MCF 10A (cell line): ENCODE data around the gene SFN. TPM values are rescaled to one million over a fixed set of nuclear protein-coding genes. Genes with fewer than 3 reads are reported as not detected.

Experiments used
- BruUV-seq: library from RNA; stranded (reverse); fragments of 400-500 nt; replicated peaks from 2 replicates; lab custom pipeline; 2021; lab: Mats Ljungman, UMichigan
- CTCF ChIA-PET: fragments of 300-600 bp; sonication (Branson Sonifier 250); formaldehyde crosslinking; extraction: SDS; loops from one replicate; lab custom pipeline; 2021; ENCODE audit warnings: antibody characterized with exemption, inconsistent platforms; lab: Yijun Ruan, JAX
- POLR2A ChIA-PET: fragments of 300-600, 350-650 bp; sonication (Branson Sonifier 250); formaldehyde crosslinking; extraction: SDS; loops from one replicate; lab custom pipeline; 2020; ENCODE audit warnings: antibody characterized with exemption, inconsistent platforms; lab: Yijun Ruan, JAX
- DNase-seq: peaks from one replicate; pipeline ENCODE4 v3.0.0-alpha.2; 2018; ENCODE audit not compliant: unreplicated experiment
- H3K27ac Mint-ChIP-seq: one replicate; pipeline ENCODE4 v1.8.0; 2022; ENCODE audit warnings: mild to moderate bottlenecking, low read depth, mixed read lengths; ENCODE audit not compliant: unreplicated experiment
- H3K27me3 Mint-ChIP-seq: one replicate; pipeline ENCODE4 v1.8.0; 2022; ENCODE audit warnings: mixed read lengths; ENCODE audit not compliant: insufficient read depth, unreplicated experiment
- H3K36me3 Mint-ChIP-seq: one replicate; pipeline ENCODE4 v1.8.0; 2022; ENCODE audit warnings: mild to moderate bottlenecking, moderate library complexity, mixed read lengths; ENCODE audit not compliant: insufficient read depth, unreplicated experiment
- H3K4me1 Mint-ChIP-seq: one replicate; pipeline ENCODE4 v1.8.0; 2022; ENCODE audit warnings: mixed read lengths; ENCODE audit not compliant: insufficient read depth, unreplicated experiment
- H3K4me3 Mint-ChIP-seq: one replicate; pipeline ENCODE4 v1.8.0; 2022; ENCODE audit warnings: mild to moderate bottlenecking, moderate library complexity, mixed read lengths; ENCODE audit not compliant: unreplicated experiment
- H3K9me3 Mint-ChIP-seq: one replicate; pipeline ENCODE4 v1.8.0; 2022; ENCODE audit warnings: mixed read lengths; ENCODE audit not compliant: unreplicated experiment
- CTCF ChIP-seq: fragments of 200-600 bp; IDR thresholded peaks from one replicate; pipeline ENCODE4 v1.8.0; 2022; ENCODE audit warnings: antibody characterized with exemption, mild to moderate bottlenecking; ENCODE audit not compliant: unreplicated experiment
- intact Hi-C: fragments of 100-400 bp; cut with micrococcal nuclease; formaldehyde crosslinking; loops from 2 replicates; pipeline ENCODE4 v1.14.1; 2022
- total RNA-seq: library from RNA; stranded (reverse); gene quantifications from 2 replicates; pipeline ENCODE4 v1.2.3, GENCODE V29; 2022

The SFN gene
- total RNA-seq, 1 experiment from 2014 or later, result 337 TPM

GRCh38 chr1:26853156-26853555 is 9.8 kb upstream of the SFN start:
- intact Hi-C loops, result loop anchor here (1.0 to 2.0 kb wide), 2 partner anchors 25 to 34 kb away; no protein-coding TSS in a partner anchor
- no peaks in the 10 kb centered on the region for H3K27me3 Mint-ChIP-seq
- H3K36me3 Mint-ChIP-seq, result peaks cover 45% of the 10 kb centered on the region
- peak; percentile 81 for TF ChIP-seq CTCF
- H3K9me3 Mint-ChIP-seq, result no peaks in the 10 kb centered on the region
- CTCF ChIA-PET, result interaction anchor here (0.7 to 2.1 kb wide), 7 partner anchors 10 to 143 kb away, joined by 3 to 8 read pairs (median 5); partner anchors contain the start of gene SFN
- H3K27ac Mint-ChIP-seq, result no peak overlapping the region
- POLR2A ChIA-PET, result interaction anchor here (1.2 to 5.8 kb wide), 2 partner anchors 12 to 25 kb away, joined by 4 to 82 read pairs; partner anchors contain the start of gene SFN
- no TSS peak for BruUV-seq
- H3K4me1 Mint-ChIP-seq, result peaks cover 30% of the 10 kb centered on the region
- DNase-seq, result peak; percentile 94
- no peak overlapping the region for H3K4me3 Mint-ChIP-seq

- ChIA-PET POLR2A (interaction anchor here (1.2 to 5.8 kb wide), 4 partner anchors 11 to 35 kb away, joined by 4 to 82 read pairs (median 18); partner anchors contain the start of genes GPN2 and SFN), CTCF (interaction anchor here (0.7 to 2.1 kb wide), 7 partner anchors 10 to 143 kb away, joined by 3 to 8 read pairs (median 5); partner anchors contain the start of gene SFN)
- H3K9me3 Mint-ChIP-seq, result no peaks in the 10 kb centered on the region
- H3K36me3 Mint-ChIP-seq, result peaks cover 41% of the 10 kb centered on the region
- no peak for TF ChIP-seq CTCF
- no peak for DNase-seq
- H3K4me1 Mint-ChIP-seq, result peaks cover 30% of the 10 kb centered on the region
- no peak overlapping the region for H3K4me3 Mint-ChIP-seq
- intact Hi-C loops, result loop anchor here (1.0 to 2.0 kb wide), 2 partner anchors 25 to 33 kb away; no protein-coding TSS in a partner anchor
- peak overlapping the region; percentile 24 for H3K27ac Mint-ChIP-seq
- BruUV-seq, result no TSS peak
- no peaks in the 10 kb centered on the region for H3K27me3 Mint-ChIP-seq
Observed at GRCh38 chr1:26853600-26853999, 9.3 kb upstream of the SFN start.

GRCh38 chr1:26854906-26855305 is 8.0 kb upstream of the SFN start:
- H3K36me3 Mint-ChIP-seq, result peaks cover 30% of the 10 kb centered on the region
- H3K27me3 Mint-ChIP-seq, result no peaks in the 10 kb centered on the region
- intact Hi-C loops, result no loop called here
- H3K9me3 Mint-ChIP-seq, result no peaks in the 10 kb centered on the region
- peaks cover 22% of the 10 kb centered on the region for H3K4me1 Mint-ChIP-seq
- DNase-seq, result peak; percentile 69
- H3K27ac Mint-ChIP-seq, result peak overlapping the region; percentile 24
- H3K4me3 Mint-ChIP-seq, result no peak overlapping the region
- no peak for TF ChIP-seq CTCF
- ChIA-PET POLR2A (interaction anchor here (0.8 to 5.8 kb wide), 9 partner anchors 10 to 157 kb away, joined by 3 to 82 read pairs (median 4); partner anchors contain the start of genes GPATCH3, GPN2 and SFN), CTCF (interaction anchor here (0.5 to 2.5 kb wide), 9 partner anchors 8 to 821 kb away, joined by 3 to 13 read pairs (median 4); partner anchors contain the start of genes GPN2 and SFN)
- no TSS peak for BruUV-seq

- ChIA-PET POLR2A (interaction anchor here (0.6 to 5.8 kb wide), 9 partner anchors 9 to 443 kb away, joined by 3 to 82 read pairs (median 4); partner anchors contain the start of genes GPATCH3, GPN2 and SFN), CTCF (interaction anchor here (0.6 to 2.5 kb wide), 9 partner anchors 8 to 143 kb away, joined by 3 to 13 read pairs (median 4); partner anchors contain the start of genes GPN2 and SFN)
- intact Hi-C loops, result no loop called here
- Mint-ChIP-seq H3K4me1 (peaks cover 19% of the 10 kb centered on the region), H3K36me3 (peaks cover 24% of the 10 kb centered on the region), H3K9me3 (no peaks in the 10 kb centered on the region), H3K27me3 (no peaks in the 10 kb centered on the region), H3K4me3 (no peak overlapping the region), H3K27ac (peak overlapping the region; percentile 65)
- DNase-seq, result no peak
- BruUV-seq, result no TSS peak
- TF ChIP-seq CTCF, result no peak
Observed at GRCh38 chr1:26855636-26856035, 7.3 kb upstream of the SFN start.
